ENCODE measurements around the gene PI4KA. TPM values are rescaled to one million over a fixed set of nuclear protein-coding genes. Genes with fewer than 3 reads are reported as not detected.
A peak's percentile ranks its signal among the peaks of the same experiment; 100 is the strongest.

The PI4KA gene
- polyA plus RNA-seq, 1 donor = 34.2 TPM

DNA sequence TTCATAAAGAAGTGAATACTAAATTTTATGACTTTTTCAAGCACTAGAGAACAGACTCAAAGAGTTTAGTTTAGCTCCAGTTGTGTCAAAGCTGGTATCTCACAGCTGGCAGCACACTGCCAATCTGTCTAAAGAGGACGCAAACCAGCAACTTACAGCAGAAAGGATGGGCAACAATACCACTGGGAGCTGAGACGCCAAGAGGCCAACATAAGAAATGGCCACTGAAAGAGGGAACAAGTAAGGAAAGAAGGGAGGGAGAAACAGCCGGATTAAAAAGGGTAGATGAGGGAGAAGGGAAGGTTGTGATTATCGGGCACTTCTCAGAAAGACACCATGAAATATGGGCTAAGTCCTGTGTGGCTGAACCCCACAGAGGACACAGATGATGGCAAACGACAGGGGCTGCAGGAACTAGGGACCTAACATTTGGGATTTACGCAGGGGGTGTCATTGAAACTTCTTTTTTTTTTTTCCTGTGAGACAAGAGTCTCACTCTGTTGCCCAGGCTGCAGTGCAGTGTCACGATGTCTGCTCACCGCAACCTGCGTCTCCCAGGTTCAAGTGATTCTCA lies 43.0 kb downstream of the PI4KA start:
- no peak for DNase-seq

DNA sequence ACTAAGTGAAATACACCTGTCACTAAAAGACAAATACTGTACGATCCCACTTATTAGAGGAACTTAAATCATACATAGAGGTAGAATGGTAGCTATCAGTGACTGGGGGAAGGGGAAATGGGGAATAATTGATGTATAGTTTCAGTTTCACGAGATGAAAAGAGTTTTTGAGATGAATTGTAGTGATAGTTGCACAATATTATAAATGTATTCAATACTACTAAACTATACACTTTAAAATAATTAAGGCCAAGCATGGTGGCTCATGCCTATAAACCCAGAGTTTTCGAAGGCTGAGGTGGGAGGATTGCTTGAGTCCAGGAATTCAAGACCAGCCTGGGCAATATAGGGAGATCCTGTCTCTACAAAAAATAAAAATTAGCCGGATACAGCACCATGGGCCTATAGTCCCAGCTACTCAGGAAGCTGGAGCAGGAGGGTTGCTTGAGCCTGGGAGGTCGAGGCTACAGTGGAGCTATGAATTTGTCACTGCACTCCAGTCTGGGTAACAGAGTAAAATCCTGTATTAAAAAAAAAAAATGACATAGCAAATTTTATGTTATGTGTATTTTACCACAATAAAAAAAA lies 44.3 kb downstream of the PI4KA start:
- DNase-seq = no peak

DNA sequence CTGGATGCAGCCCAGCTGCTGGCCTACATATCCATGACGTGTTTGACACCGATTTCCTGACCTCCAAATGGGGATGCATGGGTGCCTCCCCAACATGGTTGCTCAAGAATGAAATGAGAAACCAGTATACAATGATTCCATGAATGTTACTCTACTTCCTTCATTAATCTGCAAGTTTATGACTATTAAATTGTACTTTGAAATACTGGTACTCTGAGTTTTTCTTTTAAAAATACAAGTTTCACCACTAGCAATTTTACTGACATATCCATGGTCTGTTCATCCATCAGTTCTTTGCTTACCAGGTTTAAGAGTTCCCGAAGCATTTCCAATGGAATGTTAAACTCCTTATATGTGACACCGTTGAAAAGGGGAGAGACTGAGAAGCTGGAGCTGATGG lies 45.6 kb downstream of the PI4KA start:
- no peak for DNase-seq

DNA sequence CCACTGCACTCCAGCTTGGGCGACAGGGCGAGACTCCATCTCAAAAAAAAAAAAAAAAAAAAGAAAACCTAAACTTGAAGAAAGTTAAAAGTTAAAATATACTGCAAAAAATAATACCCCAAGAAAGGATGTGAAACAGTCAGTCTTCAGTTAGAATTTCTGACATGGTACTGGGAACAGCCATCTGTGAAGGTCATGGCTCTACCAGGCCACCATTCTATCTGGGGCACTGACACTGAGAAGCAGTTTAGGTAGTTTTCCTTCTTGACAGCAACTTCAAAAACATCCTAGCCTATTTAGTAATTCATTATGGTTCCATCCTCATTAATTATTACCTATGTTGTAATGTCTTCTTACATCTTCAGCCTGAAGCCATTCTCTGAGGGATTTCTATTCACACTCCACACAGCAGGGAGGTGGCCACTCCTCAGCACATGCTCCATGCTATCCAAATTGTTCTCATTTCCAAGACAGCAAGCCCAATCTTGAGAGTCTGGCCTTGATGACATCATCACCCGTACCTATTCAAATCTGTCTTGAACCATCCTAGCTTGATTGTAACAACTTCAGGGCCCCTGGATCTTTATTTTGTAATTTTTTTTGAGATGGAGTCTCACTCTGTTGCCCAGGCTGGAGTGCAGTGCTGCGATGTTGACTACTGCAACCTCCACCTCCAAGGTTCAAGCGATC lies 46.5 kb downstream of the PI4KA start:
- no peak for DNase-seq

DNA sequence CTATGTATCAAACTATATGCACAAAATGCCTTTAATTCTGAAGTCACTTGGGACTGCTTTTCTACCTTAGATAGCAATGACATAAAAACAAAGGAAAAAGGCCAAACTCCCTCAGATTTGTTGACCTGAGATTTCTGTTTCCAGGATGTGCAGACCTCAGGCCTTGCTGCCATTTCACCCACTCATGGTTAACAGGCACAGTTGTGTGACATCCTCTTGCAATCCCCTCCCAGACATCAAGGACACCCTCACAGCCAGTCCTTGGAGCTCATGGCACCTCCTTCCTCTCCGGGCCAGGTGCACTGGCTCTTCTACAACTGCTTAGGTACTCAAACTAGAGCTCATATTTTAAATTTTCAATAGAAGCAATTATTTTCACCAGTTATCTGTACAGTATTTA lies 47.4 kb downstream of the PI4KA start:
- no peak for DNase-seq

DNA sequence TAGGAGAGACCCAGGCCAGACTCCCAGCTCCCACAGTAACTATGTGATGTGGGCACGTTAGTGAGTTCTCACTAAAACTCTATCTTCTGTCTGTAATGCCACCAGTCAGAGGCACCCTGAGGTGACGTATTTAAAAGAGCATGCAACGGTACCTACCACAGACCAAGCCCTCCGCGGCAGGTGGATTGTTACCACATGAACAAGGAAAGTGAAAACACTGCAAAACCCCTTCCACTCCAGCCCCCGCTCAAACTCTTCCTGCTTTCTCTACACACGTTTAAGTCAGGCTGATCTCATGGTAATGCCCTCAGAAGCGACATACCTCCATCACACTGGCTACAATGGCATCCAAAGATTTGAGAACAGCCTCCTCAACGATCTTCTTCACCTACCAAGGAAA lies 48.0 kb downstream of the PI4KA start:
- DNase-seq = no peak

DNA sequence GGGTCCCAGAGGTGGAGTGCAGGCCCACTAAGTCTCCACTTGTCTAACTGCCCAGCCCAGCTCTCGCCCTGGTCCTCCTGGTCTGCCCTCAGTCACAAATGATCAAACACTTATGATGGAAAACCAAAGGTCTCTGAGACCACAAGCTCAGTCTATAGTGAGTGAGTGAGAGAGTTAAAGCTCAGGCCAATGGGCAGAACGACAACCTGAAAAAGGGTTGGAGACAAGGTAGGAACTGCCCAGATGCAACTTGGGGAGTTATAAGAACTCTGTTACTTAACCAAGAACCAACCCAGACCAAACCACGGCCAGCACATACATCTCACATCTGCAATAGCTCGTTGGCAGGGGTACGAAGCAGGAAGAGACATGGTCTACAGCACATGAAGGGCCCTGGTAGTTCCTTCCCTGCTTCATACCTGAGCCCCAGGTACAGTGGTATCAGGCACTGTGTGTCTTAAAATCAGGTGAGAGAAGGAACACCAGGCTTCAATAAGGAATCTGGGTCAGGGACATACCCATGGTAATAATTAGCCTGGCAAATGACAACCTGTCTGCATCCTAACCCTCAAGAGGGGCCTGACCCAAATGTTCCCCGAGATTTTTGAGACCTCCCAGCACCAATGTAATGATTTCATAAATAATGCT lies 48.9 kb downstream of the PI4KA start:
- no peak for DNase-seq

DNA sequence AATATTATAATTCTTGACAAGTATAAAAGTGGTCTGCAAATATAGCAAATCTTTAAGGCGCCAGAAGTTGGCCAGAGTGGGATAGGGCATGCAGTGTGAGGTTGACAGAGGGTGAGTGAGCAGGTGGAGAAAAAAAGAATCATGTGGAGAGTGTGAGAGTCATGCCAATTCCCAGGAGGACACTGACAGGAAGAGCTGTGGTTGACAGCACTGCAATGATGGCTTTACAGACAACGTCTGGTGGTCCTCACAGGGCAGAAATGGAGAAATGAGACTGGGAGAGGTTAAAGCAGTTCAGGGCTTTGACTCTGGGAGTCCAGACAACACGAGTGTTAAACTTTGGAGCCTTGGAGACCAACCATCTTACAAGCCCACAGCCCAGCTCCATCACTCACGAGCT lies 49.8 kb downstream of the PI4KA start:
- DNase-seq = no peak

DNA sequence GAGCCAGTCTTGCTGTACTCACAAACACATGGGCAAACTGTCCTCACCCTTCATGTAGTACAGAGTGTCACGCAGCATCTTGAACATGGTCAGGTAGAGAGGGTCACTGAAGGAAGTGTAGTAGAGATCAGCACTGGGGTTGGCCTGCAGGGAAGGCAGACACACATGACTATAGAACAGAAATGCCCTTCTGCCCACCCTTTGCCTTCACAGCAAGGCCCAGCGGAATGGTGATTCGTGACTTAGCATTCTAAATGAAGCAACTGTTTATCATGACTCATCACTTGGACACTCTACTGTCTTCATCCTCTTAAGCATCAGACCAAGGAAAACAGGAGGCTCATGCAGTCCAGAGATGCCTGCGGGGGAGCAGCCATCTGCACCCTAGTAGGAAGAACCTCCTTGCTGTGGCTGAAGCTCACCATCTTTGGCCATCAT lies 51.3 kb downstream of the PI4KA start:
- DNase-seq = no peak

DNA sequence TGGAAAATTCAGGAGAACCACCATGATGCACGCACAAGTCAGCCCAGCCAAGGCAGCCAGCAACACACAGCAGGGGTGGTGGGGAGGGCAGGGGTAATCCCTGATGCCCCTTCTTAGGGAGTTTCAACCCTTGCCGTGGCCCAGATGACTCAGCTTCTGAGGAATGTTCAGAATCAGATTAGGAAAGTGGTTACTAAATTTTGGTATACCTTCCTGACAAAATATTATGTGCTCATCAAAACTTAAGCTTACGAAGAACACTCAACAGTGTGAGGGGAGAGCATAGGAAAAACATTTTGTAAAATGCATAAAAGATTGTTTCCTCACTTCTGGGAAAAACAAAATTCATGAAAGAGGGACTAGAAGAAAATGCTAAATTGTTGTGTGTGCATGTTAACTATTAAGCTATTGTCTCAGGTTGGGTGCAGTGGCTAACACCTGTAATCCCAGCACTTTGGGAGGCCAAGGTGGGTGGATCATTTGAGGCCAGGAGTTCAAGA lies 52.6 kb downstream of the PI4KA start:
- DNase-seq = no peak

DNA sequence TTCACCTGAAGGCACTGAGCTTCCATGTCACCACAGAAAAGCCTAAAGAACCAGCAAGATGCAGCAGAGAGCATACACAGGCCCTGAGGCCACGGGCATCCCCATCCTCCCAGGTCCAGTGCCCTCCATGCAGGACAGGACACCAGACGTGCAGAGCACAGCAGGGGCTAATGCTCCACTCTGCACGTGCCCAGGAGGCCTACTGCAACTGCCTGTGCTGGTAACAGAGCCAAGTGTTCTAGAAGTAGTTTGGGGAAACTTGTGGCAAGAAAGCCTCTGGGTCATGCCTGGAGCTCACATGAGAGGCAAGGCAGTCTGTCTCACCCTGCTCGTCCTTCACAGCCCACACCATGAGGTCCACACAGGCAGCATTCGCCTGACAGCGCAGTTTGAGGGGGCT lies 54.0 kb downstream of the PI4KA start:
- no peak for DNase-seq

DNA sequence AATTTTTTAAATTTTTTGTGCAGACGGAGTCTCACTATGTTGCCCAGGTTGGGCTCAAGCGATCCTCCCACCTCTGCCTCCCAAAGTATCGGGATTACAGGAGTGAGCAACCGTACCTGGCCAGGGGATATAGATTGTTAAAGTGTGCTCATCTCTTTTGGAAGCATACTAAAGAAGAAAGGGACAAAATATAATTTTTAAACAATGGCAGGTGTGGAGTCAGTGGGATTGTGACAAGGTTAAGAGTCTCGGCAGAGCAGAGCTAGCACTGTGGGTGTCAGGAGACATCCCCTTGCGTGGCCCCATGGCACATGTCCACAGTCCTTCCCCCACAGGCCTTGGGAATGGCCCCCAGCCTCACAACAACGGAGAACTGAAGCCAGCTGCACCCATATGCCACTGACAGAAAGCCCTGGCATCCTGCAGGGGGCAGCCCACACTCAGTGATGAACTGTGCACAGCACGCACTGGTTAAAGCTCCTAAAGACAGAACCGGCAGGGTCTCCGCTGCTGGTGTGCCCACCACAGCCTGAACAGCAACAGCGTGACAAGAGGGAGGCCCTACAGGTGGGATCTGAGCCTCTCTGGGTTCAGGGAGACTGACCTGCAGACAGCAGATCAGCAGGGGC lies 54.8 kb downstream of the PI4KA start:
- DNase-seq = peak; percentile 10

DNA sequence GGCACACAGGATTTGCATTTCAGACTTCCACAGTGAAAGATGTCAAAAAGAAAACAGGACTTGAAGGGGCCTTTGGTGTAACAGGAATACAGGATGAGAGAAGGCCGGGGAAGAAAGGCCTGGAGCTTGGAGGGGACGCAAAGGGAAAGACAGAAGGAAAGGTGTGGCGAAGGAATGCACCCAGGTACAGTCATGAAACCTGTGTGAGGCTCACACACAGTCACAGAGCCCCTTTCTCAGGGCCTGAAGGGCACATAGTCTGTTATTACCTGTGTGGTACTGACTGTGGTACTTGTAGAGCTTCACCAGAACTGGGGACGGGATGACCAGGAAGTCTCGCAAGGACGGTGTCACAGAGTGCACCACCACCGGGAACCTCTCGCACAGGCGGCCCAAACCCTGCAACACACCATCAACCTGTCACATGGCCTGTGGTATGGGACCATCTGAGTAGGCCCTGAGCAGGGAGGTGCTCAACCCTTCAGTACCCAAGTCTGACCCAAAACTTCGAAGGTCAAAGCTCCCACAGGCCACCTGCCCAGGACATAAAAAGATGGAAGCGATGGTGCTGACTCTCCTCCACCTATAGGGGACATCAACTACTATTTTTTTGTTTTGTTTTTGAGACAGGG lies 55.6 kb downstream of the PI4KA start:
- DNase-seq = no peak

DNA sequence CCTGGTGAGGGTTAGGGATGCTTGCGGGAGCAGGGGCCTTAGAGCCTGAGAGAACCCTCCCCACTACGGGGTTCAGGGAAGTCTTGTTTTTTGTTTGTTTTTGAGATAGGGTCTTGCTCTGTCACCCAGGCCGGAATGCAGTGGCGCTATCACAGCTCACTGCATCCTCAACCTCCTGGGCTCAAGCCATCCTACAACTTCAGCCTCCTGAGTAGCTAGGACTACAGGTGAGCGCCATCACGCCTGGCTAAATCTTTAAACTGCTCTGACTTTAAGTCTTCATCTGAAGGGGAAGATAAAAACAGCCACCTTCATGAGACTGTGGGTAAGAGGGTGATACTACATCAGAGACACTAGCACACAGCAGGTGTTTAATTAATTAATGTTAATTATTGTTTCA lies 56.2 kb downstream of the PI4KA start:
- no peak for DNase-seq

DNA sequence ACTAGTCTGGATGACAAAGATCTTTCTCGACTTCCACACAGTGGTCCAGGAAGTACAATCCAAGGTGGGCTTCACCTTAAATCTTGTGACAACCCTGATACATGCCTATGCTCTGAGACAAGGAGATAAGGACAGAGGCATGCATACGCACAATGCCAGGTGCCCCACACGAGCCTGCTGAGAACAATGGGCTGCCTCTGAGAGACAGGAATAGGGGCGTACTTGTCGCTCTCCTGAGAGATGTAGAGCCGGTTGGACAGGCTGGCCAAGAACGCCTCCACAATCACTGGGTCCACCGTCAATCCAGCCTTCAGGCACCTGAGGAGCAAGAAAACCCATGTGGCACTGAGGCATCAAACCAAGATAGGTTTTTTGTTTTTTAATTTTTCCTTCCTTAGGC lies 59.2 kb downstream of the PI4KA start:
- DNase-seq = no peak

DNA sequence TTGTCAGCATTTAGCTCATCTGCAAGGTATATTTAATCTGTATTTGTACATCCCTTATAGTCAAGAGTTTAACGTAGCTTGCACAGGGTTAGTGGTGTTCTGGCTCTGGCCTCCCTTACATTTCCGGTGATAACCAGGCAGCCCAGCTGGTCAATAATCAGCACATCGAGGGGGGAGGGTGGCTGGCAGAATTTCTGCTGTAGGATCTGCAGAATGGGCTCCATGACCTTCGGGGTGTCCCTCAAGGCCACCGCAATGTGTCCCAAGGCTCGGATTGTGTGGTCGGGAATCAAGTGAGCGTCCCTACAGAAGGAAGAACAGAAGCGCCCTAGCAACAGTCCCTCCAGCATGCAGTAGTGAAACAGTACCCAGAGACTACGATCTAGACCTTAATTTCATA lies 59.6 kb downstream of the PI4KA start:
- no peak for DNase-seq

DNA sequence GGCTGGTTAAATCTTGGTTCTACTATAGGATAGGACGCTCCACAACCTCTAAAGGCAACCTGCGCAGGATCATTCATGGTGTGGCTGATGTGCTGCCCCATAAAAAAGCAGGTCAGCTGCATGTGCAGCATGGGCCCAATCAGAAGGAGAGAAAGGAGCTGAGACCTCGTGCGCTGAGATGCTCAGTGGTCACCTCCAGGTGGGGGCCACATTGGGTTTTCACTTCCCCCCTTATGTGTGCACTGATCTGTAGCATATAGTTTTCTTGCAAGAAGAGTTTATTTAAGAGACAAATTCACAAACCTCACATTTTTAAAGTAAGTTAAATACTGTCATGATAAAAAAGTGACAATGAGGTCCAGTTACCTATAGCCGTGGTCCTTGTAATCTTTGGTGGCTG lies 60.4 kb downstream of the PI4KA start:
- no peak for DNase-seq

DNA sequence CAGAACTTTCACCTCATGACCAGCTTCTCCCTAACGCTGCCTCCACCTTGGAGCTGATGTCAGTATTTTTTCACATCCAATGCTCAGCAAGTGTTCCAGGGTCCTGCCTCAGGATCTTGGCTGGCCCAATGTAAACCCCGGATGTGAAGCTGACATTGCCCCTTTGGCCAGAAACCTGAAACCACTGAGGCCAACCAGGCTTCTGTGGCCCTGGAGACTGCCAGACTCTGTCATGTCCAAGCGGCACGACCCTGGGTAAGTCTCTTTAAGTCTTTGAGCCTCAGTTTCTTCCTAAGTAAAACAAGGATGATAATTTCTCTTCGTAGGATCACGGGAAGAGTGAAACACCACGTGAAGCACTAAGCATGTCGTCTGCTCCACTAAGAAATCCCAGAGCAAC lies 61.9 kb downstream of the PI4KA start:
- no peak for DNase-seq

DNA sequence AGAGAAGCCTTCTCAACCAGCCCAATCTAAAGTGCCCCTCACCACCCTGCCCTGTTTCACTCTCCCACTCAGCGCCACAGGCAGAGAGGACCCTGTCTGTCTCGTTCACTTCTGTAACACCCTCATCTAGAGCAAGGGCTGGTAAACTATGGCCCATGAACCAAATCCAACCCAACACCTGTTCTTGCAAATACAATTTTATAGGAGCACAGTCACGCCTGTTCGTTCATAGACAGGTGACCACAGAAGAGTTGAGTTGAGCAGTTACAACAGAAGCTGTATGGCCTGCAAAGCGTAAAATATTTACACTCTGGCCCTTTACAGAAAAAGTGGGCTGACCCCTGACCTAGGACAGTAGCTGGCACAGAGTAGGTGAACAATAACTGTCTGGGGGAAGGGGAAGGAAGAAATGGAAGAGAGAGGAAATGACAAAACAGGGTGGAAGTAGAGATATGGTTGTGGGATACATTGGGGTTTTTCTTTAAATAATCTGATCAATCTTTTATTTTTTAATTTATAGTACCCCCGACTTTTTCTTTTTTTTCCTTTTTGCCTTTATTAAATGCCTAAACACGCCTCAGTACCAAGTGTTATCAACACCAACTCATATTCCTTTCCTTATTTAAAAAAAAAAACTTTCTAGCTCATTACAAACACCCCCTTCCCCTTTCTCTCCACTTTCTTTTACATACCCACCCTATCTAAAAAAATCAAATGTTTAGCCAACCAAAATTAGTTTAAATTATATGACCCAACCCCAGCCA lies 63.8 kb downstream of the PI4KA start:
- DNase-seq = no peak

DNA sequence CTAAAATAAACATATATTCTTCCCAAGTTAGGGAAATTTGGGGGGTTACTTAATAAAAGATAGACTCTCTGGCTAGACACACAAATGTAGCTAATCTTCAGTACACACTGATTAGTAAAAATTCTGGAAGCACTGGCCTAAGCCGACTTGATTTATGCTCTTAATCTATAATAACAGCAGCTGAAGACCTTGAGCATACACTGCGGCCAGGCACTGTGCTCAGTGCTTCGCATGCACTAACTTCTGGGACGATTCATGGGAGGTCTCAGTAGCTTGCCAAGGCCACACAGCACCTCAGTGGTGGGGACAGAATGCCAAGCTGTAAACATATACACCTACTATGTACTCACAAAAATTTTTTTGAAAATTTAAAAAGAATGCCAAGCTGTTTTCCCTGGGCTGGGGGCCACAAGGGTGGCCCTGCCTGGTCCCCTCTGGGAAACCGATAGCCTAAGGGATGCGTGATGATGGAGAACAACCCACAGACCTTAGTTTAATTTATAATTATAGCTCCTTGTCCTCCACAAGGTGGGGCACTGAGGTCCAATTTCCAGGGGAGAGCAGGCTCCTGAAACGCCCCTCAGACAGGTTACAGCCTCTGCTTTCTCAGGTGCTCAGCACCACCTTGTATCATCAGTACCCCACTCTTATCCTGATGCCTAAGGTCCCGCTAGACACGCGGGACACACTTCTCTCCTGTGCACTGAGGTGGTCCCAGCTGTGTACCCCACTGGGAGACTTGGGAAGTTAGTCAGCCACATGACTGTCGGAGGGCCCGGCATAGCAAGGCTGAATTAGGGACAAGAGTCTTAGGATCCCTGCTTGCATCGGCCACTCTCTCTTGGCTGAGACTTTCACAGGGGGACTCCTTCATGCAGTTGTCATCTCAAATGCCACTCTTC lies 64.6 kb downstream of the PI4KA start:
- no peak for DNase-seq

All from hindlimb muscle (tissue), 1 donor.